GM21529 (cell line): ENCODE measurements around the gene SPATA2L.
"Not testable (repeated sequence)": the region's sequence is repeated elsewhere in the genome, so short reads cannot be mapped to it uniquely, and the experiment has no call there.

Experiments
- ATAC-seq: cut with Tn5 transposase; IDR thresholded peaks from one replicate; pipeline ENCODE4 v1.9.1; 2021; ENCODE audit not compliant: unreplicated experiment

The SPATA2L gene

DNA sequence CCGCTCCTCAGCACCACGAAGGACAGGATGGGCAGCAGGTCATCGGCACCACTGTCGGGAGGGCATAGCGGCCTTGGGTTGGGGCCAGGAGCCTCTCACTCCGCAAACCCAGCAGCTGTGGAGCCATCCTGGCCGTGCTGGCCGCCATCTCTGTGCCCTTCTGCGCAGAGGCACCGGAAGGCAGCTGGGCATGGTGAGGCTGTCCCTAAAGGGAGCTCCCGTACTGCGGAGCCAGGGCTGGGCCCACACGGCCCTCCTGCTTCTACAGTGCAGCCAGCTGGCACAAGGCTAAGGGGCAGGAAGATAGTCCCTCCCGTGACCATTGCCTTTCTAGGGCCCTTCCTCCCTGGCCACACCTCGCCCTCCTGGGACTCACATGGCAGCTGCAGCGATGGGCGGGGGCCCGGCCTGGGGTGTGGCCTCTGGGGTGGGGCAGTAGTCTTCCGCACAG lies 7.0 kb upstream of the SPATA2L start:
- ATAC-seq, result no peak

DNA sequence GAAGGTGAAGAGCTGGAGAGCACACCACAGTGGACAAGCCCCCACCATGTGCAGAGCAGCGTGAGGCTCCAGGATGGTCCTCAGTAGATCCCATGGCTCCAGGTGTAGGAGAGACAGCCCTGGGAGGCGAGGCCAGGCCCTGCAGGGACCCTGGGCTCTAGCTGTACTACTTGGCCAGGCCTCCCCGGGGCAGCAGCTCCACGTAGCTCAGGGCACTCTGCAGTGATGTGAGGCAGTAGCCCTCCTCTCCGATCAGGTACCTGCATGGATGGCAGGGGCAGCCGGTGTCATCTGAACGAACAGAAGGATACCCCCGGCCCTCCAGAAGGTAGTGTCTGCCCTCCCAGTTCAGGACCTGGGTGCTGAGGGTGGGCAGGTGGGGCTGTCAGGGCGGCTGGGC lies 6.2 kb upstream of the SPATA2L start:
- no peak for ATAC-seq

DNA sequence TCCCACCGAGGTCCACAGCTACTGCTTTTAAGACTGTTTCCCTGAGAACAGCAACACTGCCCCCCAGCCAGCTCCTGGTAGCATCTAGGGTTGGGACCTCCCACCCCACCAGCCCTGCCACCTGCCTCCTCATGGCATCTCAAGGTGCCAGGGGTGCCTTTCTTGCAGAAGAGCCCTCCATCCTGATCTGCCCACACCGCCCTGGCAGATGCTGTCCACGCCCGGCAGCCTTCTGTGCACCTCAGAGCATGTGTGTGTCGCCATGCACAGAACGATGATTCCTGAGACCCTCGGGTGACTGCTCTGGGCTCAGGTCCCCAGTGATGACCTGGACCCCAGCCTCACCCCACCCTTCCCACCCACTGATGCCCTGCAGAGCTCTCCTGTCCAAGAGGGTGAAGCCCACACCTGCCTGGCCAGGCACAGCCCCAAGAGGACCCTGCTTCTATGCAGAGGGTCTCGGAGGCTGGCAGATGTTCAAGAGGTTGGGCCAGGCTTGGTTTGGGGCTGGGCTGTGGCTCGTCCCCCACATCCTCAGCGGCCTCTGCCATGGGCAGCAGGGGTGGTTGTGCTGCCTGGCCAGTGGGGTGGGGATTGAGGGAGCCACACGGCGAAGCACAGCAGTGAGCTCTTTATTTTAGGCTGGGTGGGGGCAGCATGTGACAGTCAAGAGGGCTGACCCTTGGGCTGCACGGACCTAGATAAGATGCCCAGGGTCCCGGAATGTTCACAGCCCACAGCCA lies 5.2 kb upstream of the SPATA2L start:
- no peak for ATAC-seq

DNA sequence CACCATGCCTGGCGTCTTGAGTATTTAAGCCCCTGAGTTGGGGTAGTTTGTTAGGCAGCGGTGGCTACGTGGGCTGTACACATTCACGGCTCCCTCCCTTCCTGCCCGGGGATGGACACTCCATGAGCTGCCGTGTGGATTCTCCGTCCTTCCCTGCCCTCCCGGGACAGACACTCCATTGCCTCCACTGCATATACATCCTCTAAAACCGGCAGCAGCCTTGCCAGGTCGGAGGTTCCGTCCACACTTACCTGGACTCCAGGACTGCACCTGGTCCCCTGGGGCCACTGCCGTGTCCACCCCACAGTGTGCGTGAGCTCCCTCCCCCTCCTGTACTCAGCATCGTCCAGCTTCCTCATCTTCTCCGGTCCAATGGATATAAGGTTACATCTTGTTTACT lies 3.5 kb upstream of the SPATA2L start:
- no peak for ATAC-seq

DNA sequence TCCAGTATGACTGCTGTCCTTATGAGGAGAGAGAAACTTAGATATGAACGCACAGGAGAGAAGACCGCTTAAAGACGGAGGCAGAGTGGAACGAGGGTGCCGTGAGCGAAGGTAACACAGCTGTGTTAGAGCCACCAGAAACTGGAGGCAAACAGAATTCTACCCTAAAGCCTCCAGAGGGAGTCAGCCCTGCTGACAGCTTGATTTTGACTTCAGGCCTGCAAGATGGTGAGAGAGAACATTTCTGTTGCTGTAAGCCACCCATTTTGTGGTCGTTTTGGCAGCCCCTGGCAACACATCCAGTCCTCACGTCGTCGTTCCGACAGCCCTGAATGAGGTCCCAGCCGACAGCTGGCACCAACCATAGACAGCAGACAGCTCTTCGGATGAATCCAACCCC lies 2.8 kb upstream of the SPATA2L start:
- no peak for ATAC-seq

DNA sequence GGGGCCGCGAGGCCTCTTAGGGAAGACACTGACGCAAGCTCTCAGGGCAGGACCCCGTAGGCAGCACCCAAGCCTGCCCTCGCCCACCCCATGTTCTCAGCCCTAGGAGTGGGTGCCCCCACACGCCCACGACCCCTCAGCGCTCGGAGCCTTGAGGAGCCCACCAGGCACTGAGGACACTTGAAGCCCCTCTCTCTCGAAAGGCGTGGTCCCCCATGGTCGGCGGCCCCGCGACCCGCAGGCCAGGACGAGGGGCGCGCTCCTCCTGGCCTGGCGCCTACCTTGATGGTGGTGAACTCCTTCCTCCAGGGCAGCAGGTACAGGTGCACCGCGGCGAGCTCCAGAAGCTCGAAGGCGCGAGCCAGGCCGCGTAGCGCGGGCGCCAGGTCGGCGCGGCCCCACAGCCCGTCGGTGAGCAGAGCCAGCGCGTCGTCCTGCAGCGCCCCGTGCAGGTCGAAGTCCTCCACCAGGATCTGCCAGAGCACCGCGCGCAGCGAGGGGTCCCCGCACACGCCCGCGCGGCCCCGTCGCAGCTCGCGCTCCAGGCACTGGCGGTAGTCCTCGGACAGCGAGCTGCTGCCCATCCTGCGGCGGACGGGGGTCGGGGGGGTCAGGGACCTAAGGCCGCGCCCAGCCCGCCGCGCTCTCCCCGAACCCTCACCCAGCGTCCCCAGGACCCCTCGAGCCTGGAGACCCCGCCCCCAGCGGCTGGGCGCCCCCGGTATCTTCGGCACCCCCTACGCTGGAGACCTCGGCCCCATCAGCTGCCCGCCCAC lies 668 bp downstream of the SPATA2L start:
- no peak for ATAC-seq

DNA sequence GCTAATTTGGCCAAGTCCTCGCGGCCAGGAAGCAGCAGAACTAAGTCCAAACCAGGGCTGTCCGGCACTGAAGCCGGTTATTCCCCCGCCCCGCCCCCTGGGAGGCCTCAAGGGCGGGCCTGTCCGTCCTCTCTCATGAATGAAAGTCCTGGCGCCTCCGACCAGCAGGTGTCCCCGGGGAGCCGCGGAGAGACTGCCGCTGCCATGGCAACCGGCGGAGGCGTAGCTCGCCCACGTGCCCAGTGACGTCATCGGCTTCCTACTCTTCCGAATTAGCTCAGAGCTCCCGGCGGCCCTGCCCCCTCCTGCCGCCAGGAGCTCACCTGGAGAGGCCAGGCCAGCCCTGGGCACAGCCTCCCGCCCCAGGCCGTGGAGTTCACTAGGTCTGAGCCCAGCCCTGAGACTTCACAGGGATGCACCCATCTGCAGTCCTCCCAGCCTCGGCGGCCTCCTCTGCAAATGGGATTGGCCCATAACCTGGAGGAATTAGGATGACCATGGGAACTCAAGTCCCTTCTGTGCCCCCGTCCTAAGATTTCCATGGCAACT lies 1.3 kb downstream of the SPATA2L start:
- peak; percentile 49 for ATAC-seq

DNA sequence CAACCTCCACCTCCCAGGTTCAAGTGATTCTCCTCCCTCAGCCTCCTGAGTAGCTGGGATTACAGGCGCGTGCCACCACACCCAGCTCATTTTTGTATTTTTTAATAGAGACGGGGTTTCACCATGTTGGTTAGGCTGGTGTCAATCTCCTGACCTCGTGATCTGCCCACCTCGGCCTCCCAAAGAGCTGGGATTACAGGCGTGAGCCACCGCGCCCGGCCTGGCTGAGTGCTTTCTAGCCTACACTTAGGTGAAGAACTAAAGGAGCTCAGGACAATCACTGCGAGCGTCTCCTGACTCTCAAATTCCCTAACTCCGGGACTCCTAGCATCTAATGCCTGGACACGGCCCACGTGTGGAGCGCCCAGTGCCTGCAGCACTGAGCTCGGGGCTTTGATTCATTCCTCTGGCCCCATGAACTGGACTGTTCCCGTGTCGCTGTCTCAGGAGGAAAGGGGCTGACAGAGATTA lies 1.8 kb downstream of the SPATA2L start:
- not testable (repeated sequence) for ATAC-seq

DNA sequence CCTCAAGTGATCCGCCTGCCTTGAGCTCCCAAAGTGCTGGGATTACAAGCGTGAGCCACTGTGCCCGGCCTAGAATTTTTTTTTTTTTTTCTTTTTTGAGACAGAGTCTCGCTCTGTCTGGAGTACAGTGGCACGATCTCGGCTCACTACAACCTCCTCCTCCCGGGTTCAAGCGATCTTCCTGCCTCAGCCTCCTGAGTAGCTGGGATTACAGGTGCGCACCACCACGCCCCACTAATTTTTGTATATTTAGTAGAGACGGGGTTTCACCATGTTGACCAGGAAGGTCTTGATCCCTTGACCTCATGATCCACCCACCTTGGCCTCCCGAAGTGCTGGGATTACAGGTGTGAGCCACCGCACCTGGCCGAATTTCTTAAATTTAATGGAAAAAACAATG lies 2.8 kb downstream of the SPATA2L start:
- ATAC-seq, result not testable (repeated sequence)

DNA sequence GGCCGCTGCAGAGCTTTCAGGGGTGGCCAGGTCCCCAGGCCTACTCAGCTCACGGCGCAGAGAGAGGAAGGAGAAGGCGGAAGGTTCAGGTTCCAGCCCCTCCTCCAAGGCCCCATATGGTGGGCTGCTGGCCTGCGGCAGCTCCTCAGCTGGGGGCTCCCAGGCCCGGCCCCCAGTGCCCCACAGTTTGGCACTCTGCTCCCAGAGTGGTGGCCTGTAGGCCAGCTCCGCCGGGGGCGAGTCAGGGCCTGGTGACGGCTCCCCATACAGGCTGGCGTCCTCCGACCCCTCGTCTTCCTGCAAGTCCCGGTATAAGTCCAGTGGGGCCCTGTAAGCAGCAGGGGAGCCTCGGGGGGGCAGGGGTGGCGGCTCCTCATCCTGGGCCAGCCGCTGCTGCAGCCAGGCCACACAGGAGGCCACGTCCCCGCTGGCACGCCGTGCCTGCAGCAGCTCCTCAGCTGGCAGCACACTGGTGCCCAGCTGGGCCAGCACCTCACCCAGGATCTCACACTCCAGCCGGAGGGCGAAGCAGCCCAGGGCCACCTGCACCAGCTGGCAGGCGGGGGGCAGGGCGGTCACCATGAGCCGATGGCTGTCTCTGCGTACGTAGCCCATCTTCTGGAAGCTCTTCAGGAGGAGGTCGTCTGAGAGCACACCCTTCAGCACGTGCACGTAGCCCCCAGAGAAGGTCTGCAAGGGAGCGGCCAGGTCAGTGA lies 3.7 kb downstream of the SPATA2L start:
- ATAC-seq, result no peak

DNA sequence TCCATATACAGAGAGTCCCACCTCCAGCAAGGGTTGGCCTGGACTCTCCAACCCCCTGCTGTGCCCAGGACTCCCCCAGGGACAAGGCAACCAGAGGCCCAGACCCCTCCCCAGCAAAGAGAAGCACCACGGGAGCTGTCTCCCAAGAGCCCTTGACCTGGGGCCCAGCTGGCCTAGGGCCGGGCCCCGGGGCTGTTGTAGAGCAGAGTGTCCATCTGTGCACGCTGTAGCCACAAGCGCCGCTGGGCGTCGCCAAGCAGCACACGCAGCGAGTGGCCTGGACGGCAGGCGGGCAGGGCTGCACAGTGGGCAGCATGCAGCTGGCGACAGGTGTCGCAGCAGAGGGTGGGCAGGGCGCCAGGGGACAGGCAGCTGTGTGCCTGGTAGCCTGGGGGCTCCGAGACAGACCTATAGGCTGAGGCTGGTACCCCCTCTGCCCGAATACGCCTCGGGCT lies 4.3 kb downstream of the SPATA2L start:
- ATAC-seq, result no peak

DNA sequence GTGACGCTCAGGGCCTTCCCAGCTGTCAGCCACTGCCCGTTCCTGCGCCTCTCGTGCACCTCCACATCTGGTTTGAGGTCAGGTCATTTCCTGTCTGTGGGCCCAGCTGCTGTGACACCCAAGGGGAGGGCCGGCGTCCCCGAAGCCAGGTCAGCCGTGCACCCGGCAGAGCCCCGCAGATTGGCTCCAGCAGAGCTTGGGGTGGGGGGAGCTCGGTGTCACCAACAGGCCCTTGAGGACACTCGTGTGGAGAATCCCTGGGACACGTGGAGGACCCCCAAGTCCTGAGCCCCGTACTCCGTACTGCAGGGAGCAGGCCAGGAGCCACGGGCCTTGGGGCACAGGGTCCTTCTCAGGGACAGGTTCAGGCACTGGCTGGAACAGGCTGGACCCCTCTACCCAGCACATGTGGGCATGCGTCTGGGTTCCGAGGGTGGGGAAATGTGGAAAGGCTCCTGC lies 4.8 kb downstream of the SPATA2L start:
- no peak for ATAC-seq

DNA sequence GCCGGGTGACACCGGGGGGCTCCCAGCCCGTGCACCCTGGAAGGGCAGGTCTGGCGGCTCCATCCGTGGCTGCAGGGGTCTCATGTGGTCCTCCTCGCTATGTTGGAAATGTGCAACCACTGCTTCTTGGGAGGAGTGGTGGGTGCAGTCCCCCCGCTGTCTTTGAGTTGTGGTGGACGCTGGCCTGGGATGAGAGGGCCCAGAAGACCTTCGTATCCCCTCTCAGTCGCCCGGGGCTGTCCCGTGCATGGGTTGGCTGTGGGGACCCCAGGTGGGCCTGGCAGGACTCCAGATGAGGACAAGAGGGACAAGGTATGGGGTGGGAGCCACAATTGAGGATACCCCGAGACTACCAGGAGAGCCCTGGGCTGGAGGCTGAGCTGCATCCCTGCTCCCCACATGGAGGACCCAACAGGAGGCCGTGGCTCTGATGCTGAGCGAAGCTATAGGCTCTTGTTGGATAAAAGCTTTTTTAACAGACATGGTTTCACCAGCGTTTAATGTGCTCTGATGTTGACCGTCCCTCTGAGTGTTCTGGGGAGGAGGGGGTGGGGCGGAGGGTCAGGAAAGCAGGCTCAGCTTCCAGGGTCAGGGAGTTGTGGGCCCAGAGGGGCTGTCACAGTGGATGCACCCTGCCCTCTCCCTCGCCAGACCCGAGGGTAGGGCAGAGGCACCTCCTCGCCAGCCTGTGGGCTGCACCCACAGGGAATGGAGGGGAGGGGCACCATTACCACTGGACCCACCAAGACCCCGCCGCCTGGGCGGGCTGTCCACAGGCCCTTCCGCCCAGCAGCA lies 5.4 kb downstream of the SPATA2L start:
- ATAC-seq, result no peak

DNA sequence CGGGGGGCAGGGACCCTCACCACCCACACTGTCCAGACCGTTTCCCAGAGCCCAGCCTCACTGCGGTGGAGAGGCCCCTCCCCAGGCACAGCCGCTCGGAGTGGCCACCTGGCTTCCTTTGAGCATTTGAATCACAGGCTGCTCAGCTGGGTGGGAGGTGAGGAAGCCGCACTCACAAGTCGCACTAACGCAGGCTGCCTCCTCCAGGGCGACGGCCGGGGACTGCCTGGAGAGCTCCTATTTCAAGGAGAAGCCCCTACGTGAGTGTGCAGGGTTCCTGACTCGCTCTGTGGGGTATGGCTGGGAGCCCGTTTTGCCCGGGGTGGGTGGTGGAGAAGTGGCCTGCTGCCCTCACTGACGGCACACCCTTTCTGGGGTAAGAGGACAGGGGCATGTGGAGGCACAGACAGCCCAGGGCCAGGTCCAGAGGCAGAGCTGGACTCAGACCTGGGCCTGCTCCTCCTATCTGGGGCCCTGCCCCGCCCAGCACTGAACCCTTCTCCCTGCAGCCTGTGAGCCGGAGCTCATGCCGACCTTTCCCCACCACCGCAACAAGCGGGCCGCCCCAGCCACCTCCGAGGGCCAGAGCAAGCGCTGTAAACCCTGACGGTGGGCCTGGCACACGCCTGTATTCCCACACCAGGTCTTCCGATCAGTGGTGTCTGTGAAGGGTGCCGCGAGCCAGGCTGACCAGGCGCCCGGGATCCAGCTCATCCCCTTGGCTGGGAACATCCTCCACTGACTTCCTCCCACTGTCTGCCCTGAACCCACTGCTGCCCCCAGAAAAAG lies 6.2 kb downstream of the SPATA2L start:
- ATAC-seq, result no peak

DNA sequence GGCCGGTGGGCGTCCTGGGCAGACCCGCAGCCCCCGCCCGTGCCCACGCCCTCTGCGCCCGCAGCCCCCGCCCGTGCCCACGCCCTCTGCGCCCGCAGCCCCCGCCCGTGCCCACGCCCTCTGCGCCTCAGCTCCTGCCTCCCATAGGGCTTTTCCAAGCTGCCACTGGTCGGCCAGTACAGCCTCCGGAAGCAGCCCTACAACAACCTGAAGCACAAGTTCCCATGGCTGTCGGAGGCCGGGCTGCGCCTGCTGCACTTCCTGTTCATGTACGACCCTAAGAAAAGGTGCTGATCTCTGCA lies 6.8 kb downstream of the SPATA2L start:
- ATAC-seq, result not testable (repeated sequence)

DNA sequence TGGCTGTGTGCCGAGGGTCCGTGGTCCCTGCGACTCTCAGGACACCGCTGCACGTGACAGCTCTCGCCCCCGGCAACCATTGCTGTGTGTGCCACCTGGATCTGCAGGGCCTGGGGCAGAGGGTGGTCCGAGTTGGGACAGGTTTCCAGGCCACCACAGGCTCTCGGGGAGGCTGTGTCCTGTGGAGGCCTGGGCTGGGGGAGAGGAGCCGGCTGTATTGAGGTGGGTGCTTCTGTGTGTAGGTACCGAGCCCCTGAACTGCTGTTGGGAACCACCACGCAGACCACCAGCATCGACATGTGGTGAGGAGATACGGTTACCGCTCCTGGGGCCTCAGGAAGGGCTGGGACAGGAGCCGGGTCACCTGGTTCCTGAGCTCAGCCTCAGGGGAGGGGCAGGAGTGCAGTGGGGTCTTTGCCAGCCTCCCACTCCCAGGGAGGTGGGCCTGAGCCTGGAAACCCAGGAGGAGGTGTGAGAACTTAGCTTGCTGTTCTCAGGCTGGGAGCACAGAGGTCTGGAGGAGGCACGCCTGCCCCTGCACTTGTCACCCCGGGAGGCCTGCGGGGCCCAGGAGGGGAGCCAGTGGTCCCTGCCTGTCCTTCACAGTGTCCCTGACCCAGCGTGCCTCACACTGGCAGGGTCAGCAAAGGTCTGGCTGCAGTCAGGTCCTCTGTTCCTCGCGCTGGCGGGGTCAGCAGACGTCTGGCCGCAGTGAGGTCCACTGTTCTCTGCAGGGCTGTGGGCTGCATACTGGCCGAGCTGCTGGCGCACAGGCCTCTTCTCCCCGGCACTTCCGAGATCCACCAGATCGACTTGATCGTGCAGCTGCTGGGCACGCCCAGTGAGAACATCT lies 7.3 kb downstream of the SPATA2L start:
- no peak for ATAC-seq

DNA sequence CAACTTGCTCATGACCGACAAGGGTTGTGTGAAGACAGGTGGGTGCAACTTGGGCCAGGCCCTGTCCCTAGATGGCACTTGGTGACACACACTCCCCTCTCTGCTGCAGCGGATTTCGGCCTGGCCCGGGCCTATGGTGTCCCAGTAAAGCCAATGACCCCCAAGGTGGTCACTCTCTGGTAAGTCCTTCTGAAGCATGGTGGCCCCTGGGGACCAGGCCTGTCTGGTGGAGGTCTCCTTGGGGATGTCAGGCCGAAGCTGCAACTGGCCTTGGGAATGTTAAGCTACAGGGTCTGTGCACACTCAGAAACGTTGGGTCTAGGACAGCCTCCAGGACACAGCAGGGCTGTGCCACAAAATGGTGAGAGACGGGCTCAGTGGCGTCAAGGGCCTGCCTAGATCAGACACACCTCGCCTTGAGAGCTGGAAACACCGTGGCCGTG lies 8.2 kb downstream of the SPATA2L start:
- no peak for ATAC-seq

DNA sequence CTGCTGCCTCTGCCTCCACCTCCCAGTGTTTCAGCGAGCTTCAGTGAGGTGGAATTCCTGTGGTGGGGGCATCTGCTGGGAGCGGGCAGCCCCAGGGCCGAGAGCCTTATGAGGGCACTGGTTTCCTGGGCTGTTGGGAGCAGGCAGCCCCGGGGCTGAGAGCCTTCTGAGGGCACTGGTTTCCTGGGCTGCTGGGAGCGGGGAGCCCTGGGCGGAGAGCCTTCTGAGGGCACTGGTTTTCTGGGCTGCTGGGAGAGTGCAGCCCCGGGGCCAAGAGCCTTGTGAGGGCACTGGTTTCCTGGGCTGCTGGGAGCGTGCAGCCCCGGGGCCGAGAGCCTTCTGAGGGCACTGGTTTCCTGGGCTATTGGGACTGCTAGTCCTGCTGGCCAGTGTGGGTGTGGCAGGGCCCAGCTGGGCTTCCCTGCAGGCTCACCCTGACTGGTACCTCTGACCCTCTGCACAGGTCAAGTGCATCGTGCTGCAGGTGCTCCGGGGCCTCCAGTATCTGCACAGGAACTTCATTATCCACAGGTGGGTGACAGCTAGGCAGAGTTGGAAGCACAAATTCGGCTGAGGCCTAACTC lies 9.4 kb downstream of the SPATA2L start:
- ATAC-seq, result no peak
